HepG2 (cell line): ENCODE measurements around the gene MBD3L5. TPM values are rescaled to one million over a fixed set of nuclear protein-coding genes. Genes with fewer than 3 reads are reported as not detected.
A peak's percentile ranks its signal among the peaks of the same experiment; 100 is the strongest.

Experiments used
- ASH2L ChIP-seq: fragments of 300-600, 200-600 bp; sonication (generic); IDR thresholded peaks from 2 replicates; pipeline ENCODE4 v1.7.0; 2017; ENCODE audit warnings: low read depth, mild to moderate bottlenecking, moderate library complexity, mixed read lengths, low read length; ENCODE audit not compliant: insufficient read length
- CEBPG ChIP-seq: IDR thresholded peaks from 2 replicates; pipeline ENCODE4 v1.6.1; 2016
- EEA1 ChIP-seq: sonication (generic); formaldehyde crosslinking; IDR thresholded peaks from 2 replicates; pipeline ENCODE4 v1.5.1; 2020; ENCODE audit warnings: mild to moderate bottlenecking, missing genetic modification reagents, borderline replicate concordance
- GABPB1 ChIP-seq: IDR thresholded peaks from 2 replicates; pipeline ENCODE4 v1.6.1; 2016; ENCODE audit warnings: mild to moderate bottlenecking, missing genetic modification reagents, moderate library complexity, missing compliant biosample characterization
- HIVEP1 ChIP-seq: sonication (generic); formaldehyde crosslinking; IDR thresholded peaks from 2 replicates; pipeline ENCODE4 v1.4.0; 2020; ENCODE audit warnings: mild to moderate bottlenecking, missing genetic modification reagents
- KDM1A ChIP-seq: IDR thresholded peaks from 2 replicates; pipeline ENCODE4 v1.6.1; 2016; ENCODE audit warnings: missing compliant biosample characterization
- KLF6 ChIP-seq: IDR thresholded peaks from 2 replicates; pipeline ENCODE4 v1.8.0; 2016; ENCODE audit warnings: missing biosample characterization, missing genetic modification reagents
- MAFF ChIP-seq: IDR thresholded peaks from 2 replicates; pipeline ENCODE4 v1.6.1; 2011; ENCODE audit warnings: low read depth, low read length, improper control_type of control experiment
- RORA ChIP-seq: sonication (generic); formaldehyde crosslinking; IDR thresholded peaks from 2 replicates; pipeline ENCODE4 v1.5.0; 2020; ENCODE audit warnings: mild to moderate bottlenecking, missing genetic modification reagents, moderate library complexity
- SKI ChIP-seq: fragments of 450-650 bp; IDR thresholded peaks from one replicate; pipeline ENCODE4 v1.6.1; 2018; ENCODE audit warnings: mild to moderate bottlenecking; ENCODE audit not compliant: partially characterized antibody
- SMAD9 ChIP-seq: sonication (generic); formaldehyde crosslinking; IDR thresholded peaks from 2 replicates; pipeline ENCODE4 v1.5.1; 2020; ENCODE audit warnings: mild to moderate bottlenecking, missing genetic modification reagents
- SYNCRIP ChIP-seq: fragments of 200-400 bp; formaldehyde crosslinking; IDR thresholded peaks from 2 replicates; pipeline ENCODE4 v1.6.1; 2018; ENCODE audit warnings: mild to moderate bottlenecking, low read depth, low read length; ENCODE audit not compliant: insufficient read depth
- ZMYM3 ChIP-seq: sonication (generic); formaldehyde crosslinking; IDR thresholded peaks from 2 replicates; pipeline ENCODE4 v1.5.1; 2020; ENCODE audit warnings: mild to moderate bottlenecking, missing genetic modification reagents
- ZNF24 ChIP-seq: fragments of 450-650 bp; IDR thresholded peaks from 2 replicates; pipeline ENCODE4 v1.6.1; 2017; ENCODE audit warnings: antibody characterized with exemption, mild to moderate bottlenecking
- ZNF781 ChIP-seq: sonication (generic); formaldehyde crosslinking; IDR thresholded peaks from 2 replicates; pipeline ENCODE4 v1.5.1; 2020; ENCODE audit warnings: borderline replicate concordance, mild to moderate bottlenecking, missing genetic modification reagents; ENCODE audit errors: not compliant biosample characterization
- ZSCAN30 ChIP-seq: sonication (generic); formaldehyde crosslinking; IDR thresholded peaks from 2 replicates; pipeline ENCODE4 v1.5.0; 2020; ENCODE audit warnings: mild to moderate bottlenecking, missing genetic modification reagents
- polyA plus RNA-seq, 8 experiments: library from polyadenylated mRNA; depleted of rRNA in 3 of 8; stranded (reverse) in 7 of 8; unstranded in 1 of 8; fragments of >200 nt; fragmentation: Illumina TruSeq in 4 of 8; extraction: Trizol in 4 of 8; gene quantifications; 2 replicates each; pipeline versions ENCODE4 v1.2.1 to v1.2.3, GENCODE V29; 2011 to 2016; ENCODE audit warnings: low read depth in 4 of 8, missing spikeins in 1 of 8, mixed read lengths in 1 of 8; ENCODE audit not compliant: insufficient read depth in 1 of 8
- total RNA-seq, 5 experiments: library from RNA; depleted of rRNA; stranded (reverse); fragments of >200 nt; fragmentation: Illumina TruSeq; extraction: Trizol; gene quantifications; 2 replicates each; pipeline ENCODE4 v1.2.3, GENCODE V29; 2016; ENCODE audit warnings: low read depth in 1 of 5
- TF ChIP-seq, protein P1 (sequence below): sonication (generic); formaldehyde crosslinking; IDR thresholded peaks from 2 replicates; pipeline ENCODE4 v1.4.0; 2020; ENCODE audit warnings: low read depth, mild to moderate bottlenecking, missing genetic modification reagents
- TF ChIP-seq, protein P2 (sequence below), 2 experiments: fragments of 450-650 bp in 1 of 2; sonication (generic) in 1 of 2; formaldehyde crosslinking; IDR thresholded peaks; 2 replicates each; pipeline versions ENCODE4 v1.5.0 to v1.8.0; 2020 to 2022; ENCODE audit warnings: mild to moderate bottlenecking in 1 of 2, missing genetic modification reagents in 1 of 2
- TF ChIP-seq, protein P3 (sequence below): sonication (generic); formaldehyde crosslinking; IDR thresholded peaks from 2 replicates; pipeline ENCODE4 v1.4.0; 2020; ENCODE audit warnings: missing genetic modification reagents
- TF ChIP-seq, protein P4 (sequence below): sonication (generic); formaldehyde crosslinking; IDR thresholded peaks from 2 replicates; pipeline ENCODE4 v1.8.0; 2022; ENCODE audit warnings: mild to moderate bottlenecking, missing genetic modification reagents
- TF ChIP-seq, protein P5 (sequence below): sonication (generic); formaldehyde crosslinking; IDR thresholded peaks from 2 replicates; pipeline ENCODE4 v1.4.0; 2020; ENCODE audit warnings: low read depth, missing genetic modification reagents

The MBD3L5 gene
- total and polyA plus RNA-seq, 2 of the 13 experiments (the other 11 are each of a cell fraction or from before 2014, with no cell fraction given): not detected

DNA sequence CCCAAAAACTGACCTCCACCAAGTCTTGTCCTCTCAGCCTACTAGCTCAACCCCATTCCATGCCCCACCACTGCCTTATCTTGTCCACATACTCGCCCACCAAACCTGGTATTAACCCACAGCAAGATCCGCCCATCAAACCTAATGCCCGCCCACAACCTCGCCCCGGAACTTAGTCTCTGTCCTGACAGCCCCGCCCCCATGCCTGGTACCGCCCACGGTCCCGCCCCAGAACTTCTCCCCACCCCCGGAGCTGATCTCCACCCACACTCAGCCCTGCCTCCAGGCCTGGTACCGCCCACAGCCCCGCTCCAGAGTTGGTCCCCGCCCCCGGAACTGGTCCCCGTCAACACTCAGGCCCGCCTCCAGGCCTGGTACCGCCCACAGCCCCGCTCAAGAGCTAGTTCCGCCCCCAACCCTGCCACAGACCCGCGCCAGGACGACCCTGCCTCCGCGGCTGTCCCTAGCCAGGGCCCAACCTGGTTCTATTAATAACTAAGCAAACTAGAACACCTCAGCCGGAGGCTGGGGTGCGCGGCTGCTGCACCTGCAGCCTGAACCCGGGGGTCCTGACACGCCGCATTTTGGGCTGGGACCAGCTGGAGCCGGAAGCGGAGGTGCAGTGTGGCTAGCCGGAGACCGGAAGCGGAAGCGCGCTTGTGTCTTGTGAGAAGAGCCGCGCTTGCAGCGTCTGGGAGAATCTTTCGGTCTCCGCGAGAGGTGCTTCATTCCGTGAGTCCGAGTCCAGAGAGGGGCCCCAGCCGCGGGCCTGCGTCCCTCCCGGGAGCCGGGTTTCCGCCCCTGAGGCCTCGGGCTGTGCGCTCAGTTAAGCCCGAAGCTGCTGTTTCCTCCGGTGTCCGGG, 38.9 kb downstream of the MBD3L5 start, which contains the start of gene ZNF557 (continued):
- TF ChIP-seq, protein P1, sequence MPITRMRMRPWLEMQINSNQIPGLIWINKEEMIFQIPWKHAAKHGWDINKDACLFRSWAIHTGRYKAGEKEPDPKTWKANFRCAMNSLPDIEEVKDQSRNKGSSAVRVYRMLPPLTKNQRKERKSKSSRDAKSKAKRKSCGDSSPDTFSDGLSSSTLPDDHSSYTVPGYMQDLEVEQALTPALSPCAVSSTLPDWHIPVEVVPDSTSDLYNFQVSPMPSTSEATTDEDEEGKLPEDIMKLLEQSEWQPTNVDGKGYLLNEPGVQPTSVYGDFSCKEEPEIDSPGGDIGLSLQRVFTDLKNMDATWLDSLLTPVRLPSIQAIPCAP: no peak
- no peak for TF ChIP-seq ZMYM3 (CRISPR knock-in tag)
- no peak for TF ChIP-seq ZNF781 (CRISPR knock-in tag)
- TF ChIP-seq SKI: no peak
- no peak for TF ChIP-seq ZNF24
- TF ChIP-seq ASH2L: peak; percentile 89
- no peak for TF ChIP-seq KDM1A (CRISPR knock-in tag)
- TF ChIP-seq MAFF: no peak
- peak; percentile 33; the same call in 1 of the 2 replicates for TF ChIP-seq HIVEP1 (CRISPR knock-in tag)
- TF ChIP-seq RORA: no peak
- TF ChIP-seq SYNCRIP: no peak
- TF ChIP-seq EEA1 (CRISPR knock-in tag): 0 out of 2 replicates have a peak, but pooled peaks have one; percentile 44
- no peak for TF ChIP-seq KLF6
- TF ChIP-seq ZSCAN30 (CRISPR knock-in tag): no peak
- TF ChIP-seq SMAD9 (CRISPR knock-in tag): no peak
- TF ChIP-seq, protein P2, sequence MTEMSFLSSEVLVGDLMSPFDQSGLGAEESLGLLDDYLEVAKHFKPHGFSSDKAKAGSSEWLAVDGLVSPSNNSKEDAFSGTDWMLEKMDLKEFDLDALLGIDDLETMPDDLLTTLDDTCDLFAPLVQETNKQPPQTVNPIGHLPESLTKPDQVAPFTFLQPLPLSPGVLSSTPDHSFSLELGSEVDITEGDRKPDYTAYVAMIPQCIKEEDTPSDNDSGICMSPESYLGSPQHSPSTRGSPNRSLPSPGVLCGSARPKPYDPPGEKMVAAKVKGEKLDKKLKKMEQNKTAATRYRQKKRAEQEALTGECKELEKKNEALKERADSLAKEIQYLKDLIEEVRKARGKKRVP (CRISPR knock-in tag; IDR thresholded peaks at IDR 0.05): no peak
- TF ChIP-seq, protein P3, sequence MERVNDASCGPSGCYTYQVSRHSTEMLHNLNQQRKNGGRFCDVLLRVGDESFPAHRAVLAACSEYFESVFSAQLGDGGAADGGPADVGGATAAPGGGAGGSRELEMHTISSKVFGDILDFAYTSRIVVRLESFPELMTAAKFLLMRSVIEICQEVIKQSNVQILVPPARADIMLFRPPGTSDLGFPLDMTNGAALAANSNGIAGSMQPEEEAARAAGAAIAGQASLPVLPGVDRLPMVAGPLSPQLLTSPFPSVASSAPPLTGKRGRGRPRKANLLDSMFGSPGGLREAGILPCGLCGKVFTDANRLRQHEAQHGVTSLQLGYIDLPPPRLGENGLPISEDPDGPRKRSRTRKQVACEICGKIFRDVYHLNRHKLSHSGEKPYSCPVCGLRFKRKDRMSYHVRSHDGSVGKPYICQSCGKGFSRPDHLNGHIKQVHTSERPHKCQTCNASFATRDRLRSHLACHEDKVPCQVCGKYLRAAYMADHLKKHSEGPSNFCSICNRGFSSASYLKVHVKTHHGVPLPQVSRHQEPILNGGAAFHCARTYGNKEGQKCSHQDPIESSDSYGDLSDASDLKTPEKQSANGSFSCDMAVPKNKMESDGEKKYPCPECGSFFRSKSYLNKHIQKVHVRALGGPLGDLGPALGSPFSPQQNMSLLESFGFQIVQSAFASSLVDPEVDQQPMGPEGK (CRISPR knock-in tag): peak; percentile 42; the same call in 1 of the 2 replicates
- TF ChIP-seq CEBPG: no peak
- TF ChIP-seq, protein P4, sequence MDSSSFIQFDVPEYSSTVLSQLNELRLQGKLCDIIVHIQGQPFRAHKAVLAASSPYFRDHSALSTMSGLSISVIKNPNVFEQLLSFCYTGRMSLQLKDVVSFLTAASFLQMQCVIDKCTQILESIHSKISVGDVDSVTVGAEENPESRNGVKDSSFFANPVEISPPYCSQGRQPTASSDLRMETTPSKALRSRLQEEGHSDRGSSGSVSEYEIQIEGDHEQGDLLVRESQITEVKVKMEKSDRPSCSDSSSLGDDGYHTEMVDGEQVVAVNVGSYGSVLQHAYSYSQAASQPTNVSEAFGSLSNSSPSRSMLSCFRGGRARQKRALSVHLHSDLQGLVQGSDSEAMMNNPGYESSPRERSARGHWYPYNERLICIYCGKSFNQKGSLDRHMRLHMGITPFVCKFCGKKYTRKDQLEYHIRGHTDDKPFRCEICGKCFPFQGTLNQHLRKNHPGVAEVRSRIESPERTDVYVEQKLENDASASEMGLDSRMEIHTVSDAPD (CRISPR knock-in tag): no peak
- peak; percentile 97 for TF ChIP-seq GABPB1
- TF ChIP-seq, protein P5, sequence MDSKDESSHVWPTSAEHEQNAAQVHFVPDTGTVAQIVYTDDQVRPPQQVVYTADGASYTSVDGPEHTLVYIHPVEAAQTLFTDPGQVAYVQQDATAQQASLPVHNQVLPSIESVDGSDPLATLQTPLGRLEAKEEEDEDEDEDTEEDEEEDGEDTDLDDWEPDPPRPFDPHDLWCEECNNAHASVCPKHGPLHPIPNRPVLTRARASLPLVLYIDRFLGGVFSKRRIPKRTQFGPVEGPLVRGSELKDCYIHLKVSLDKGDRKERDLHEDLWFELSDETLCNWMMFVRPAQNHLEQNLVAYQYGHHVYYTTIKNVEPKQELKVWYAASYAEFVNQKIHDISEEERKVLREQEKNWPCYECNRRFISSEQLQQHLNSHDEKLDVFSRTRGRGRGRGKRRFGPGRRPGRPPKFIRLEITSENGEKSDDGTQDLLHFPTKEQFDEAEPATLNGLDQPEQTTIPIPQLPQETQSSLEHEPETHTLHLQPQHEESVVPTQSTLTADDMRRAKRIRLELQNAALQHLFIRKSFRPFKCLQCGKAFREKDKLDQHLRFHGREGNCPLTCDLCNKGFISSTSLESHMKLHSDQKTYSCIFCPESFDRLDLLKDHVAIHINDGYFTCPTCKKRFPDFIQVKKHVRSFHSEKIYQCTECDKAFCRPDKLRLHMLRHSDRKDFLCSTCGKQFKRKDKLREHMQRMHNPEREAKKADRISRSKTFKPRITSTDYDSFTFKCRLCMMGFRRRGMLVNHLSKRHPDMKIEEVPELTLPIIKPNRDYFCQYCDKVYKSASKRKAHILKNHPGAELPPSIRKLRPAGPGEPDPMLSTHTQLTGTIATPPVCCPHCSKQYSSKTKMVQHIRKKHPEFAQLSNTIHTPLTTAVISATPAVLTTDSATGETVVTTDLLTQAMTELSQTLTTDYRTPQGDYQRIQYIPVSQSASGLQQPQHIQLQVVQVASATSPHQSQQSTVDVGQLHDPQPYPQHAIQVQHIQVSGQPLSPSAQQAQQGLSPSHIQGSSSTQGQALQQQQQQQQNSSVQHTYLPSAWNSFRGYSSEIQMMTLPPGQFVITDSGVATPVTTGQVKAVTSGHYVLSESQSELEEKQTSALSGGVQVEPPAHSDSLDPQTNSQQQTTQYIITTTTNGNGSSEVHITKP: no peak
